Activated T-helper 1 cell treated with Interleukin-2 at 50 U/mL for 16 hours (primary cell): ENCODE results near the gene RPTOR.

Experiments used
- DNase-seq: peaks from one replicate; pipeline ENCODE4 v3.0.0-alpha.2; 2020; ENCODE audit warnings: low read depth

The RPTOR gene

GRCh38 chr17:80848449-80849102, 303.9 kb downstream of the RPTOR start:
- DNase-seq: no peak

- no peak for DNase-seq
Measured at GRCh38 chr17:80849119-80849518, 304.5 kb downstream of the RPTOR start.

- DNase-seq: no peak
Measured at GRCh38 chr17:80850109-80850508, 305.5 kb downstream of the RPTOR start.

- DNase-seq: no peak
Measured at GRCh38 chr17:80850817-80851216, 306.2 kb downstream of the RPTOR start.

GRCh38 chr17:80851277-80851925, 306.8 kb downstream of the RPTOR start:
- no peak for DNase-seq

DNA sequence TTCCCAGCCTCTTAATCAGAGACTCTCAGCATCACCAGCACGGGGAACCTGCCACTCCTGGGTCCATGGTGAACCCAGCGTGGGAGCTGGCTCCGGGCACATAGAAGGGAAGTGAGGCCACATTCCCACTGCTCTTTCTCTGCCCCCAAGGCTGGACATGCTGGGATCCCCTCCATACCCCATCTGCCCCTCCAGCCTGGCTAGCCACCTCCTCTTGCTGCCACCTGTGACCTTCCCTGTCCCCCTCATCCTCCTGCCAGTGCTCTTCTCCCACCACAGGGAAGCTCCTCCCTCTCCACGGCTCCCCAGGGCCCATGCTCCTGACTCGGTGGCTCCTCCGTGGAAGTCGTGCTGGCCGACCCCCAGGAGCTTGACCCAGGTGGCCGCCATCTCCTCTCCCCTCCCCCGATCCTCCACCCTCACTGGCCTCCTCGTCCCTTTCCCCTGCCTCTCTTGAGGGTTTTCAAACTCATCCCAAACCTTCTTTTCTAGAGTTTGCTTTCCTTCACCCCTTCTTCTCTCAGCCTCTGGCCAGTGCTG, 307.9 kb downstream of the RPTOR start:
- DNase-seq: no peak

- DNase-seq: no peak
Measured at GRCh38 chr17:80853076-80853475, 308.4 kb downstream of the RPTOR start.

GRCh38 chr17:80854220-80854619, 309.6 kb downstream of the RPTOR start:
- DNase-seq: no peak

GRCh38 chr17:80855196-80855947, 310.7 kb downstream of the RPTOR start:
- DNase-seq: no peak

DNA sequence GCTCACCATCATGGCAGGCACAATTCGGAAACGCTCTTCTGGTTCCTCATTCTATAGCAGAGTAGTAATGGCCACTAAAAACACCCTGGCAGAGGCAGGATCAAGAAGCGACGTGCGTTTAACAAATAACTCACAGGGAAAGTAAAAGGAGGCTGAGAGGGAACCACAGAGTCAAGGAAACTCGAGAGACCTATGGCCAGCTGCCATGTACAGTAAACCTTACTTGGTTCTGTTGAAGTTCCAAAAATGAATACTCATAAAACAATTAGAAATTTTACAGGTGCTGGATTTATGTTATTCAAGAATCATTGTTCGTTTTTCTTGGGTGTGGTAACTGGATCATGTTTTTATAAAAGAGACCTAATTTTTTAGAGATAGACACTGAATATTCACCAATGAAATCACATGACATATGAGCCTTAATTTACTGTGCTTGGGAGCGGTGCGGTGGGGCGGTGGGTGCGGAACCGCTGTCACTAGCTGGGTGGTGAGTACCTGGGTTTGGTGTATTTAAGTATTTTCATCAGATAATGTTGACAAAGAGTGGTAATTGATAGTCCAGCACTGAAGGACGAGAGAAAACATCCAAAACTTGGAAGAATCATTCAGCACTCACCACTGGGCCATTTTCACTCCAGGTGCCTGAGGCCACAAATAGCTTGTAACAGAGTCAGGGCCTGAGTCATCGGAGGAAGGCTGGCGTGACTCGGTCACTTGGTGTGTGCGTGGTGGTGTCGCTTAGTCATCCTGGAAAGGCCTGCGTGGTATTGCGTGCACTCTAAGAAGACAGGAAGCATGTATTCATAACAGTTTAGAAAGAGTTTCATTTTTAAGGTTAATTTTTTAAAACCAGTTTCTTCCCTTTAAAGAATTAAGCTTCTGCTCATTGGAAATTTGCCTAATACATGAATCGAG, 311.6 kb downstream of the RPTOR start:
- DNase-seq: peak; percentile 71

- DNase-seq: no peak
Measured at GRCh38 chr17:80856863-80857755, 312.5 kb downstream of the RPTOR start.

- DNase-seq: no peak
Measured at GRCh38 chr17:80857756-80858171, 313.1 kb downstream of the RPTOR start.

DNA sequence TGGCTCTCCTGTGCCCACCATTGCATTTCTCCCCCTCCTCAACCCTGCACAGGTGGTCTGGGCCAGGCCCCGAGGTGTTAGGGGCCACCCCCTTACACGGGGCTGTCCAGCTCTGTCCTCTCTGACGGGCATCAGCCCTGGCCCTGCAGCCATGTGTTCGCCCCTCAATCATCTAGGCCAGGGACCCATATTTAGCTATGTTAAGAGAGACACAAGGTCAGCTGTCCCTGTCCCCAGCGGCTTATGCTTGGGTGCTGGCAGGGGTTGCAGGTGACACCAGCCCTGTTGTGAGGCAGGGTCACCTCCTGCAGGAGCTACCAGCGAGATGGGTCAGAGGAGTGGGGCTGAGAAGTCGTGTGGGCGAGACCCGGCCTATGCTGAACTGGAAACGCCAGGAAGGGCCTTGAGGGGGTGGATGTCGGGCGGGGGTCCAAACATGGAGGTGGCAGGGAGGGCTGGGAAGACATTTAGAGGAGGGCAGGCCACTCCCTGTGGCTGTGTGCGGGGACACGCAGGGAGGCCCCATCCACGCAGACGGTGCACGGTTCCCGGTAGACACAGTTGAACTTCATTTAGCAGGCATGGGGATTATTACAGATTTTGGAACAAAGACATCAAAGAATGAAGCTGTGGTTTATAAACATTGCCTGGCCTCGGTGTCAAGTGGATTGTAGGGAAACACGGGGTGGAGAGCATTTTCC, 313.8 kb downstream of the RPTOR start:
- DNase-seq: no peak

GRCh38 chr17:80859002-80859941, 314.6 kb downstream of the RPTOR start:
- DNase-seq: no peak

- no peak for DNase-seq
Measured at GRCh38 chr17:80860101-80860671, 315.5 kb downstream of the RPTOR start.

DNA sequence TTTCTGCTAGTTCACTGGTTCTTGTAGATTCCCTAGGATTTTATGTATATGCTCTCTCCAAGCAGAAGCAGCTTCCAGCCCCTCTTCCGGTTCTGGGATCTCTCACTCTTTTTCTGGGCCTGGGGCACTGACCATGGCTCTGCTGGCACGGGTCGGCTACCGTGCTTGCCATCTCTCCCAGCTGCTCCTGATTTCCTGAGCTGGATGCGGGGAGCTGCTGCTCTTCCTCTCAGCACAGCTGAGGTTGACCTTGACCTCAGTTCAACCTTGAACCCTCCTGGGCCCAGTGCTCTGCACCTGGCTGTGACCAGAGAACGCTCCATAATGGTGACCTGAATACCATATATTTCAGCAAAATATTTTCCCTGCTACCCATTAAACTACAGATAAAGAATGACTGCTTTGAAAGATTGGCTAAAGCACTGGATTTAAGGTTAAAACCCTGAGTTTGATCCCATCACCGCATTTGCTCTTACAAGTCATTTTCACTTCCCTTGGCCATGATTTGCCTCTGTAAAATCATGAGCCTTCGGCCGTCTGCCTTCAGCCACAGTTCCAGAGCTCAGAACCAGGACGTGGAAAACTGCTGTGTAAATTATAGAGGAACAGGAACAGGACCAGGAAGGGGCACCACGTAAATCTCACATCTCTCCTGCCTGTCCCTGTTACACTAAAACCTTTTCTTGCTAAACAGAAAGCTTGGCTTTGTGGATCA, 316.2 kb downstream of the RPTOR start:
- no peak for DNase-seq

DNA sequence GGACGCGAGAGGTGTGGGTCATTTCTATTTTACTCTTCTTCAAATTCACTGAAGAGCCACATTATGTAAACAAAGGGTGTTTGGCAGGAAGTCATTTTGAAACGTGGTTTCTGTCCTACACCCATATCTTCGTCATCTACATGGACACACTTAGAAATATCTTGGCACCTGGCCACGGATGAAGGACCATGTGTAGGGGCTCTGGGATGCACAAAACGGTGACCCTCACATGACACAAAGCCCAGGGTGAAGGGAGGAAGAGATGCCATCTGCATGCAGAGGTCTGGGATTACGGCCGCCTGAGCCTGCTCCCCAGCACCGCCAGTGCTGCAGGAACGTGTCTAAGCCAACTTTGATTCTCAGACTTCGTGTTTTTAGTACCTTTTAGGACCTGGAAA, 316.8 kb downstream of the RPTOR start:
- DNase-seq: no peak

- peak; percentile 29 for DNase-seq
Measured at GRCh38 chr17:80861892-80862291, 317.3 kb downstream of the RPTOR start.
